ENCODE data around the gene COL17A1. TPM values are rescaled to one million over a fixed set of nuclear protein-coding genes. Genes with fewer than 3 reads are reported as not detected.

The COL17A1 gene
- total RNA-seq, 4 donors from 2014 or later: 0.12 to 10.7 (median 0.68) TPM

GRCh38 chr10:104052431-104052830 is 33.2 kb downstream of the COL17A1 start:
- 100% methylated on average over 1 of the region's 2 CpGs; no CpG with 5 or more reads in 1 of the 2 donors for WGBS, 2 donors (ENCODE audit: low coverage in 1 of 2)
- ATAC-seq: no peak
- TF ChIP-seq POLR2AphosphoS5 (IDR thresholded peaks at IDR 0.05) (no peak), POLR2A (IDR thresholded peaks at IDR 0.05) (no peak), EP300 (IDR thresholded peaks at IDR 0.05) (no peak)
- Histone ChIP-seq H3K27ac (no peak overlapping the region), H3K9me3 (no peaks in the 10 kb centered on the region), H3K4me3 (no peak overlapping the region), H3K36me3 (no peaks in the 10 kb centered on the region), H3K27me3 (no peaks in the 10 kb centered on the region), H3K4me1 (no peaks in the 10 kb centered on the region)

- Histone ChIP-seq H3K27ac (no peak overlapping the region), H3K4me3 (no peak overlapping the region), H3K9me3 (no peaks in the 10 kb centered on the region), H3K27me3 (no peaks in the 10 kb centered on the region), H3K36me3 (no peaks in the 10 kb centered on the region), H3K4me1 (no peaks in the 10 kb centered on the region)
- ATAC-seq: no peak
- no peak for TF ChIP-seq EP300 (IDR thresholded peaks at IDR 0.05)
- TF ChIP-seq CTCF (IDR thresholded peaks at IDR 0.05): no peak
- no peak for TF ChIP-seq POLR2A (IDR thresholded peaks at IDR 0.05)
- TF ChIP-seq POLR2AphosphoS5 (IDR thresholded peaks at IDR 0.05): no peak
- 32 to 44% methylated on average over 7 of the region's 8 CpGs for WGBS, 2 donors (ENCODE audit: low coverage in 1 of 2)
Observed at GRCh38 chr10:104049504-104050250, 36.0 kb downstream of the COL17A1 start.

GRCh38 chr10:104046651-104047050 is 39.0 kb downstream of the COL17A1 start:
- no peak for ATAC-seq
- no peaks in the 10 kb centered on the region for H3K36me3 ChIP-seq
- H3K9me3 ChIP-seq: no peaks in the 10 kb centered on the region
- H3K4me3 ChIP-seq: no peak overlapping the region
- H3K4me1 ChIP-seq: no peaks in the 10 kb centered on the region
- 100% methylated on average over 3 of the region's 6 CpGs; no CpG with 5 or more reads in 1 of the 2 donors for WGBS, 2 donors (ENCODE audit: low coverage in 1 of 2)
- no peak overlapping the region for H3K27ac ChIP-seq
- H3K27me3 ChIP-seq: no peaks in the 10 kb centered on the region
- TF ChIP-seq EP300 (IDR thresholded peaks at IDR 0.05) (no peak), POLR2AphosphoS5 (IDR thresholded peaks at IDR 0.05) (no peak), CTCF (IDR thresholded peaks at IDR 0.05) (no peak), POLR2A (IDR thresholded peaks at IDR 0.05) (no peak)

- WGBS, 2 donors (ENCODE audit: low coverage in 1 of 2): 68% methylated on average over 4 of the region's 9 CpGs; no CpG with 5 or more reads in 1 of the 2 donors
- no peaks in the 10 kb centered on the region for H3K36me3 ChIP-seq
- no peak overlapping the region for H3K4me3 ChIP-seq
- no peaks in the 10 kb centered on the region for H3K9me3 ChIP-seq
- peak in 3 of 4 experiments; percentile 41 to 60 (median 43) for TF ChIP-seq CTCF (IDR thresholded peaks at IDR 0.05)
- TF ChIP-seq EP300 (IDR thresholded peaks at IDR 0.05): no peak
- no peak overlapping the region for H3K27ac ChIP-seq
- no peaks in the 10 kb centered on the region for H3K4me1 ChIP-seq
- H3K27me3 ChIP-seq: no peaks in the 10 kb centered on the region
- ATAC-seq: peak; percentile 56
Observed at GRCh38 chr10:104045151-104046089, 40.3 kb downstream of the COL17A1 start.

GRCh38 chr10:104043854-104044253 is 41.8 kb downstream of the COL17A1 start:
- Histone ChIP-seq H3K4me3 (no peak overlapping the region), H3K4me1 (no peaks in the 10 kb centered on the region), H3K27me3 (no peaks in the 10 kb centered on the region), H3K36me3 (no peaks in the 10 kb centered on the region), H3K9me3 (no peaks in the 10 kb centered on the region), H3K27ac (no peak overlapping the region)
- ATAC-seq: no peak
- TF ChIP-seq CTCF (IDR thresholded peaks at IDR 0.05) (no peak), EP300 (IDR thresholded peaks at IDR 0.05) (no peak), POLR2AphosphoS5 (IDR thresholded peaks at IDR 0.05) (no peak), POLR2A (IDR thresholded peaks at IDR 0.05) (no peak)
- WGBS, 2 donors (ENCODE audit: low coverage in 1 of 2): 83% methylated on average over 2 of the region's 4 CpGs; no CpG with 5 or more reads in 1 of the 2 donors
